Astrocyte (in vitro differentiated cells and primary cell): ENCODE measurements around the gene CSH2. TPM values are rescaled to one million over a fixed set of nuclear protein-coding genes. Genes with fewer than 3 reads are reported as not detected.

Experiments used
- DNase-seq: peaks from one replicate; pipeline ENCODE4 v3.0.0-alpha.2; 2010; ENCODE audit warnings: low read depth
- FAIRE-seq: peaks from 2 replicates; lab custom pipeline; 2011; peaks lifted over from hg19 to GRCh38; lab: Jason Lieb, UNC
- H2AFZ ChIP-seq: 2 replicates; pipeline ENCODE4 v1.6.0; 2012; ENCODE audit warnings: low read depth, low read length, inconsistent platforms
- H3K27ac ChIP-seq: 2 replicates; pipeline ENCODE4 v1.5.1; 2011; ENCODE audit warnings: low read depth, low read length, inconsistent platforms
- H3K27me3 ChIP-seq: 2 replicates; pipeline ENCODE4 v1.6.0; 2011; ENCODE audit warnings: low read length, inconsistent platforms; ENCODE audit not compliant: insufficient read depth
- H3K36me3 ChIP-seq: 2 replicates; pipeline ENCODE4 v1.5.1; 2011; ENCODE audit warnings: low read length, inconsistent platforms; ENCODE audit not compliant: insufficient read depth
- H3K4me1 ChIP-seq: 2 replicates; pipeline ENCODE4 v1.5.1; 2011; ENCODE audit warnings: low read length, inconsistent platforms; ENCODE audit not compliant: insufficient read depth
- H3K4me2 ChIP-seq: 2 replicates; pipeline ENCODE4 v1.6.0; 2012; ENCODE audit warnings: low read length, inconsistent platforms
- H3K4me3 ChIP-seq: 2 replicates; pipeline ENCODE4 v1.5.1; 2011; ENCODE audit warnings: low read depth, mild to moderate bottlenecking, low read length, inconsistent platforms; ENCODE audit not compliant: insufficient read depth
- H3K79me2 ChIP-seq: 2 replicates; pipeline ENCODE4 v1.6.0; 2012; ENCODE audit warnings: mild to moderate bottlenecking, low read length, inconsistent platforms; ENCODE audit not compliant: insufficient read depth
- H3K9ac ChIP-seq: 2 replicates; pipeline ENCODE4 v1.6.0; 2012; ENCODE audit warnings: mild to moderate bottlenecking, low read length, inconsistent platforms
- H3K9me3 ChIP-seq: 2 replicates; pipeline ENCODE4 v1.5.1; 2012; ENCODE audit warnings: low read depth, mild to moderate bottlenecking, low read length, inconsistent platforms; ENCODE audit not compliant: insufficient read depth
- H4K20me1 ChIP-seq: 2 replicates; pipeline ENCODE4 v1.6.0; 2012; ENCODE audit warnings: low read length, inconsistent platforms; ENCODE audit not compliant: insufficient read depth
- H3K27ac Mint-ChIP-seq: one replicate; pipeline ENCODE4 v1.8.0; 2021; ENCODE audit warnings: mild to moderate bottlenecking, mixed read lengths; ENCODE audit not compliant: unreplicated experiment
- H3K27me3 Mint-ChIP-seq: one replicate; pipeline ENCODE4 v1.8.0; 2021; ENCODE audit warnings: low read depth, mixed read lengths; ENCODE audit not compliant: unreplicated experiment
- H3K36me3 Mint-ChIP-seq: one replicate; pipeline ENCODE4 v1.8.0; 2021; ENCODE audit warnings: low read depth, mixed read lengths; ENCODE audit not compliant: unreplicated experiment
- H3K4me1 Mint-ChIP-seq: one replicate; pipeline ENCODE4 v1.8.0; 2021; ENCODE audit warnings: low read depth, mixed read lengths; ENCODE audit not compliant: unreplicated experiment
- H3K4me3 Mint-ChIP-seq: one replicate; pipeline ENCODE4 v1.8.0; 2021; ENCODE audit warnings: mild to moderate bottlenecking, moderate library complexity, mixed read lengths; ENCODE audit not compliant: unreplicated experiment
- H3K9me3 Mint-ChIP-seq: one replicate; pipeline ENCODE4 v1.8.0; 2021; ENCODE audit warnings: mild to moderate bottlenecking, mixed read lengths; ENCODE audit not compliant: unreplicated experiment
- EZH2 ChIP-seq: IDR thresholded peaks from 2 replicates; pipeline ENCODE4 v1.6.1; 2012; ENCODE audit warnings: mild to moderate bottlenecking, low read length, inconsistent platforms; ENCODE audit not compliant: insufficient read depth
- total RNA-seq: library from RNA; stranded (reverse); gene quantifications from 2 replicates; pipeline ENCODE4 v1.2.1, GENCODE V29; 2021
- TF ChIP-seq, protein P1 (sequence below): IDR thresholded peaks from 2 replicates; pipeline ENCODE4 v1.5.1; 2011; ENCODE audit warnings: low read depth, mild to moderate bottlenecking, inconsistent platforms, low read length, moderate library complexity; ENCODE audit not compliant: insufficient read depth

Gene CSH2
- total RNA-seq, 1 donor from 2014 or later, result 4.3 TPM

DNA sequence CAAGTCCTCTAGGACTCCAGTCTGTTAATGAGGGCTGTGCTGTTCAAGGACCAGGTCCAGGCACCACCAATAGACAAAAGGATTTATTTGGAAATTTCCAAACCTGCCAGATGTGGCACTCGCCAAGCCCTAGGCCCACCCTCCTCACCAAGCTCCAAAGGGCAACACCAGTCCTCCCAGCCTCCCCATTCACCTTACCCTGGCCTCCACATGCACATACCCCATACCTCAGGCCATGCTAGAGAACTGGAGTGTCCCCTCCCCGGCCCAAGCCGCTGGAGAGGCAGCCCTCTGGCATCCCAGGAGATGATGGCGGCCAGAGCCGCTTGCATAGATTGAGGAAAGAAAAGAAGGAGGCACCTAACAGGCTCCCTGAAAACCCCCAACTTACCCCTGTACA, 41.5 kb downstream of the CSH2 start:
- H3K27ac ChIP-seq, result no peak overlapping the region
- no peak overlapping the region for H3K4me3 ChIP-seq
- no peak for TF ChIP-seq EZH2
- TF ChIP-seq, protein P1, sequence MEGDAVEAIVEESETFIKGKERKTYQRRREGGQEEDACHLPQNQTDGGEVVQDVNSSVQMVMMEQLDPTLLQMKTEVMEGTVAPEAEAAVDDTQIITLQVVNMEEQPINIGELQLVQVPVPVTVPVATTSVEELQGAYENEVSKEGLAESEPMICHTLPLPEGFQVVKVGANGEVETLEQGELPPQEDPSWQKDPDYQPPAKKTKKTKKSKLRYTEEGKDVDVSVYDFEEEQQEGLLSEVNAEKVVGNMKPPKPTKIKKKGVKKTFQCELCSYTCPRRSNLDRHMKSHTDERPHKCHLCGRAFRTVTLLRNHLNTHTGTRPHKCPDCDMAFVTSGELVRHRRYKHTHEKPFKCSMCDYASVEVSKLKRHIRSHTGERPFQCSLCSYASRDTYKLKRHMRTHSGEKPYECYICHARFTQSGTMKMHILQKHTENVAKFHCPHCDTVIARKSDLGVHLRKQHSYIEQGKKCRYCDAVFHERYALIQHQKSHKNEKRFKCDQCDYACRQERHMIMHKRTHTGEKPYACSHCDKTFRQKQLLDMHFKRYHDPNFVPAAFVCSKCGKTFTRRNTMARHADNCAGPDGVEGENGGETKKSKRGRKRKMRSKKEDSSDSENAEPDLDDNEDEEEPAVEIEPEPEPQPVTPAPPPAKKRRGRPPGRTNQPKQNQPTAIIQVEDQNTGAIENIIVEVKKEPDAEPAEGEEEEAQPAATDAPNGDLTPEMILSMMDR, result no peak
- no peaks in the 10 kb centered on the region for H3K9me3 ChIP-seq
- H4K20me1 ChIP-seq, result peaks cover 81% of the 10 kb centered on the region
- H3K9me3 Mint-ChIP-seq, result no peaks in the 10 kb centered on the region
- peaks cover 45% of the 10 kb centered on the region for H3K79me2 ChIP-seq
- no peak overlapping the region for H2AFZ ChIP-seq
- DNase-seq (no peak), FAIRE-seq (no peak)
- no peaks in the 10 kb centered on the region for H3K27me3 Mint-ChIP-seq
- H3K36me3 ChIP-seq, result peaks cover 60% of the 10 kb centered on the region
- H3K27me3 ChIP-seq, result no peaks in the 10 kb centered on the region
- no peak overlapping the region for H3K4me2 ChIP-seq
- peaks cover 31% of the 10 kb centered on the region for H3K36me3 Mint-ChIP-seq
- peaks cover 2% of the 10 kb centered on the region for H3K4me1 Mint-ChIP-seq
- no peak overlapping the region for H3K9ac ChIP-seq
- H3K4me1 ChIP-seq, result peaks cover 11% of the 10 kb centered on the region
- H3K27ac Mint-ChIP-seq, result no peak overlapping the region
- H3K4me3 Mint-ChIP-seq, result peak overlapping the region; percentile 22

DNA sequence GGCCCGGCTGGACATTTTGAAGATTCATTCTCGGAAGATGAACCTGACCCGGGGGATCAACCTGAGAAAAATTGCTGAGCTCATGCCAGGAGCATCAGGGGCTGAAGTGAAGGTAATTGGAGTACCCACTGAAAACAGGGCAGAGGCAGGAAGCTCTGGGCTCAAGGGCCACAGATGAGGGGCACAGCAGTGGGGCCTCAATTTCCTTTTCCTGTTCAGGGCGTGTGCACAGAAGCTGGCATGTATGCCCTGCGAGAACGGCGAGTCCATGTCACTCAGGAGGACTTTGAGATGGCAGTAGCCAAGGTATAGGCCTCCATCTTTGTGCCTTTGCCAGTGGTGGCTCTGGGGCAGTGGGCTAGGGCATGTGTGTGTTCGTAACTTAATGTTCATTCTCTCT, 42.0 kb downstream of the CSH2 start:
- FAIRE-seq (no peak), DNase-seq (no peak)
- no peak overlapping the region for H2AFZ ChIP-seq
- Mint-ChIP-seq H3K9me3 (no peaks in the 10 kb centered on the region), H3K4me1 (peaks cover 2% of the 10 kb centered on the region), H3K27ac (peak overlapping the region; percentile 12), H3K27me3 (no peaks in the 10 kb centered on the region), H3K4me3 (no peak overlapping the region), H3K36me3 (peaks cover 31% of the 10 kb centered on the region)
- H3K27me3 ChIP-seq, result no peaks in the 10 kb centered on the region
- H3K27ac ChIP-seq, result no peak overlapping the region
- H3K4me2 ChIP-seq, result no peak overlapping the region
- H3K4me3 ChIP-seq, result no peak overlapping the region
- H3K36me3 ChIP-seq, result peaks cover 60% of the 10 kb centered on the region
- no peak overlapping the region for H3K9ac ChIP-seq
- peaks cover 76% of the 10 kb centered on the region for H4K20me1 ChIP-seq
- H3K9me3 ChIP-seq, result no peaks in the 10 kb centered on the region
- no peak for TF ChIP-seq EZH2
- TF ChIP-seq, protein P1, result no peak
- H3K79me2 ChIP-seq, result peaks cover 42% of the 10 kb centered on the region
- peaks cover 11% of the 10 kb centered on the region for H3K4me1 ChIP-seq

DNA sequence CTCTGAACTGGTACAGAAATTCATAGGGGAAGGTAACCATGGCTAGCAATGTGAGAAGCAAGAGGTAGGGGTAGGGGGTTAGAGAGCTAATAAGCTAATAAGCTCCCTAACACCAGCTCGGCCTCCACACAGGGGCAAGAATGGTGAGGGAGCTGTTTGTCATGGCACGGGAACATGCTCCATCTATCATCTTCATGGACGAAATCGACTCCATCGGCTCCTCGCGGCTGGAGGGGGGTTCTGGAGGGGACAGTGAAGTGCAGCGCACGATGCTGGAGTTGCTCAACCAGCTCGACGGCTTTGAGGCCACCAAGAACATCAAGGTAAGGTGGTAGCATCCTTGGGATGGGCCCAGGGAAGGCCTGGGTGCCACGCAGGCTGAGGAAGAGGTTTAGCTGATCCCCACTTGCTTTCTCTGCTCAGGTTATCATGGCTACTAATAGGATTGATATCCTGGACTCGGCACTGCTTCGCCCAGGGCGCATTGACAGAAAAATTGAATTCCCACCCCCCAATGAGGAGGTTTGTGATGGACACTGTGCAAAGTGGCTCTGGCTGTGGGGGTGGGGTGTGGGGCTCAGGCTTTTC, 42.5 kb downstream of the CSH2 start:
- no peak for FAIRE-seq
- no peaks in the 10 kb centered on the region for H3K9me3 Mint-ChIP-seq
- Histone ChIP-seq H4K20me1 (peaks cover 81% of the 10 kb centered on the region), H3K27me3 (no peaks in the 10 kb centered on the region), H3K9ac (no peak overlapping the region), H3K36me3 (peaks cover 58% of the 10 kb centered on the region), H3K4me1 (peaks cover 13% of the 10 kb centered on the region), H3K79me2 (peaks cover 47% of the 10 kb centered on the region), H3K27ac (no peak overlapping the region), H3K4me2 (no peak overlapping the region), H2AFZ (no peak overlapping the region), H3K4me3 (no peak overlapping the region), H3K9me3 (no peaks in the 10 kb centered on the region)
- no peak overlapping the region for H3K27ac Mint-ChIP-seq
- no peak overlapping the region for H3K4me3 Mint-ChIP-seq
- no peaks in the 10 kb centered on the region for H3K27me3 Mint-ChIP-seq
- H3K36me3 Mint-ChIP-seq, result peaks cover 31% of the 10 kb centered on the region
- peaks cover 4% of the 10 kb centered on the region for H3K4me1 Mint-ChIP-seq
- TF ChIP-seq, protein P1, result no peak
- no peak for TF ChIP-seq EZH2
- DNase-seq, result no peak
